Smooth muscle cell of the pulmonary artery (primary cell): ENCODE results near the gene NEURL1. TPM values are rescaled to one million over a fixed set of nuclear protein-coding genes. Genes with fewer than 3 reads are reported as not detected.

Experiments
- total RNA-seq: library from RNA; depleted of rRNA; stranded (reverse); fragments of >200 nt; gene quantifications from 2 replicates; pipeline ENCODE4 v1.2.3, GENCODE V29; 2014

NEURL1 gene
- under 0.01 and 0.63 TPM in 2 replicates for total RNA-seq

GRCh38 chr10:103493362-103493915, at the start of gene NEURL1:
TSS of gene NEURL1 (plus strand) at chr10:103493705. CDS start at chr10:103494388, 683 bp downstream.

GRCh38 chr10:103451831-103452505, 41.5 kb upstream of the NEURL1 start, which contains the start of gene CALHM2:
TSS of gene CALHM2 (minus strand) at chr10:103452370. CDS start at chr10:103449941, 2,429 bp downstream.

GRCh38 chr10:103458720-103459119, 34.8 kb upstream of the NEURL1 start, which contains the start of gene CALHM1:
TSS of gene CALHM1 (minus strand) at chr10:103458900. CDS start at chr10:103458751, 149 bp downstream.

GRCh38 chr10:103479135-103479534, 14.4 kb upstream of the NEURL1 start, which contains the start of gene CALHM3:
TSS of gene CALHM3 (minus strand) at chr10:103479240. CDS start at chr10:103479032, 208 bp downstream.

Other genes starting within 250 kb of the NEURL1 start
- 0.07 TPM in 1 of 2 replicates, not detected in the other for gene RPEL1, start 247.8 kb upstream of the NEURL1 start, total RNA-seq
- 0.33 and 1.3 TPM in 2 replicates for gene INA, start 216.6 kb upstream of the NEURL1 start, total RNA-seq
- 8.3 and 8.5 TPM in 2 replicates for gene PCGF6, start 142.6 kb upstream of the NEURL1 start, total RNA-seq
- gene TAF5, start 125.7 kb upstream of the NEURL1 start, total RNA-seq = 3.2 and 4.5 TPM in 2 replicates
- gene ATP5MK, start 97.2 kb upstream of the NEURL1 start, total RNA-seq = 71.9 and 103 TPM in 2 replicates
- 28.0 and 47.1 TPM in 2 replicates for gene PDCD11, start 97.1 kb upstream of the NEURL1 start, total RNA-seq
- gene CALHM2, start 41.3 kb upstream of the NEURL1 start, total RNA-seq = 22.6 and 39.7 TPM in 2 replicates
- gene CALHM1, start 34.8 kb upstream of the NEURL1 start, total RNA-seq = not detected in 2 replicates
- not detected in 2 replicates for gene CALHM3, start 14.5 kb upstream of the NEURL1 start, total RNA-seq